Endothelial cell of umbilical vein (primary cell): ENCODE results near the gene NGLY1. TPM values are rescaled to one million over a fixed set of nuclear protein-coding genes. Genes with fewer than 3 reads are reported as not detected.
A peak's percentile ranks its signal among the peaks of the same experiment; 100 is the strongest.

ENCODE experiments used
- BruUV-seq: library from RNA; stranded (reverse); fragments of 400-500 nt; replicated peaks from 2 replicates; lab custom pipeline; 2021; lab: Mats Ljungman, UMichigan
- CTCF ChIA-PET: fragments of 300-600, 350-600 bp; sonication (Branson Sonifier 250); formaldehyde crosslinking; loops from one replicate; lab custom pipeline; 2021; ENCODE audit warnings: antibody characterized with exemption, inconsistent platforms; lab: Charles Lee
- POLR2A ChIA-PET: fragments of 300-600, 350-600 bp; sonication (Branson Sonifier 250); formaldehyde crosslinking; loops from one replicate; lab custom pipeline; 2021; ENCODE audit warnings: antibody characterized with exemption, inconsistent platforms; lab: Charles Lee
- DNase-seq: peaks from one replicate; pipeline ENCODE4 v3.0.0-alpha.2; 2011; ENCODE audit warnings: low read depth, low spot score
- FAIRE-seq: peaks from 2 replicates; lab custom pipeline; 2011; peaks lifted over from hg19 to GRCh38; lab: Jason Lieb, UNC
- H2AFZ ChIP-seq: 2 replicates; pipeline ENCODE4 v1.6.0; 2012; ENCODE audit warnings: low read depth, low read length, control low read depth, inconsistent platforms
- H3K27ac ChIP-seq: 2 replicates; pipeline ENCODE4 v1.5.1; 2011; ENCODE audit warnings: low read depth, mild to moderate bottlenecking, control low read depth, low read length, moderate library complexity; ENCODE audit not compliant: insufficient read depth
- H3K27me3 ChIP-seq, 2 experiments: 2 replicates each; pipeline versions ENCODE4 v1.6.0 to v1.6.1; 2011; ENCODE audit warnings: low read length in 2 of 2, mixed read lengths in 1 of 2; ENCODE audit not compliant: control insufficient read depth in 2 of 2, insufficient read depth in 2 of 2
- H3K36me3 ChIP-seq, 2 experiments: 2 replicates in 1 of 2; 3 replicates in 1 of 2; pipeline ENCODE4 v1.5.1; 2011; ENCODE audit warnings: low read length in 2 of 2, mild to moderate bottlenecking in 1 of 2, moderate library complexity in 1 of 2; ENCODE audit not compliant: control insufficient read depth in 2 of 2, insufficient read depth in 2 of 2; ENCODE audit errors: extremely low read depth in 1 of 2
- H3K4me1 ChIP-seq: 3 replicates; pipeline ENCODE4 v1.5.1; 2011; ENCODE audit warnings: mild to moderate bottlenecking, low read length; ENCODE audit not compliant: control insufficient read depth, insufficient read depth; ENCODE audit errors: extremely low read depth
- H3K4me2 ChIP-seq: 2 replicates; pipeline ENCODE4 v1.6.1; 2011; ENCODE audit warnings: low read length, control low read depth, mixed read lengths; ENCODE audit not compliant: insufficient read depth
- H3K4me3 ChIP-seq, 3 experiments: fragments of 200-600 bp in 1 of 3; sonication (generic), shearing (Covaris generic) in 1 of 3; replicated peaks in 1 of 3; 2 replicates each; pipeline ENCODE4 v1.5.1; 2011 to 2016; ENCODE audit warnings: control low read depth in 3 of 3, low read length in 3 of 3, mild to moderate bottlenecking in 2 of 3, inconsistent platforms in 1 of 3, low read depth in 1 of 3, moderate library complexity in 1 of 3; ENCODE audit not compliant: insufficient read depth in 1 of 3
- H3K79me2 ChIP-seq: 2 replicates; pipeline ENCODE4 v1.6.0; 2012; ENCODE audit warnings: low read length, inconsistent platforms; ENCODE audit not compliant: control insufficient read depth, insufficient read depth
- H3K9ac ChIP-seq: replicated peaks from 2 replicates; pipeline ENCODE3; 2011; ENCODE audit warnings: low read length, control low read depth; ENCODE audit not compliant: insufficient read depth; ENCODE audit errors: extremely low read depth
- H3K9me1 ChIP-seq: replicated peaks from 3 replicates; pipeline ENCODE4 v1.6.0; 2011; ENCODE audit warnings: mild to moderate bottlenecking, low read length; ENCODE audit not compliant: control insufficient read depth, insufficient read depth; ENCODE audit errors: extremely low read depth
- H3K9me3 ChIP-seq: replicated peaks from 2 replicates; pipeline ENCODE4 v1.5.1; 2012; ENCODE audit warnings: low read length, inconsistent platforms; ENCODE audit not compliant: control insufficient read depth, insufficient read depth
- H4K20me1 ChIP-seq: replicated peaks from 2 replicates; pipeline ENCODE3; 2011; ENCODE audit warnings: mild to moderate bottlenecking, low read length; ENCODE audit not compliant: control insufficient read depth, insufficient read depth; ENCODE audit errors: extremely low read depth
- EZH2 ChIP-seq: IDR thresholded peaks from 2 replicates; pipeline ENCODE4 v1.6.1; 2012; ENCODE audit warnings: borderline replicate concordance, low read depth, mild to moderate bottlenecking, moderate library complexity, low read length, inconsistent platforms; ENCODE audit not compliant: severe bottlenecking
- FOS ChIP-seq: IDR thresholded peaks from 2 replicates; pipeline ENCODE4 v1.6.1; 2011; ENCODE audit warnings: mild to moderate bottlenecking, low read length, moderate library complexity, borderline replicate concordance; ENCODE audit not compliant: insufficient read depth
- GATA2 ChIP-seq: IDR thresholded peaks from 2 replicates; pipeline ENCODE4 v1.7.0; 2011; ENCODE audit warnings: low read depth, mild to moderate bottlenecking, moderate library complexity, mixed read lengths, low read length; ENCODE audit not compliant: insufficient read length, insufficient read depth
- JUN ChIP-seq: IDR thresholded peaks from 2 replicates; pipeline ENCODE4 v1.6.1; 2011; ENCODE audit warnings: borderline replicate concordance, low read depth; ENCODE audit not compliant: insufficient read length, insufficient read depth
- POLR2A ChIP-seq: IDR thresholded peaks from 2 replicates; pipeline ENCODE4 v1.6.1; 2012; ENCODE audit warnings: low read depth, mild to moderate bottlenecking, control low read depth, low read length
- POLR2AphosphoS5 ChIP-seq: IDR thresholded peaks from 2 replicates; pipeline ENCODE4 v1.6.1; 2012; ENCODE audit warnings: low read depth, mild to moderate bottlenecking, control low read depth, low read length, moderate library complexity; ENCODE audit not compliant: insufficient read depth
- dilution Hi-C: fragments of 300-500 bp; cut with MboI; formaldehyde crosslinking; loops from one replicate; pipeline ENCODE4 v1.15.0; 2019; ENCODE audit warnings: low sequenced_read_pairs; ENCODE audit not compliant: extremely low pct_ligation_motif_present
- intact Hi-C: fragments of 100-400 bp; cut with micrococcal nuclease; formaldehyde crosslinking; loops from one replicate; pipeline ENCODE4 v1.10.0; 2022
- polyA plus RNA-seq, 4 experiments: library from polyadenylated mRNA; depleted of rRNA in 3 of 4; stranded (reverse) in 3 of 4; unstranded in 1 of 4; fragments of >200 nt; gene quantifications; 2 replicates each; pipeline versions ENCODE4 v1.2.1 to v1.2.3, GENCODE V29; 2011 to 2012; ENCODE audit warnings: missing spikeins in 1 of 4
- total RNA-seq: library from RNA; stranded (reverse); gene quantifications from 2 replicates; pipeline ENCODE4 v1.2.3, GENCODE V29; 2021
- TF ChIP-seq, protein P1 (sequence below): IDR thresholded peaks from 2 replicates; pipeline ENCODE4 v1.6.1; 2011; ENCODE audit not compliant: insufficient read depth, insufficient read length

The NGLY1 gene
- total and polyA plus RNA-seq, 2 donors (not counting 3 experiments of a cell fraction or from before 2014, with no cell fraction given), result 5.3 to 29.6 TPM

DNA sequence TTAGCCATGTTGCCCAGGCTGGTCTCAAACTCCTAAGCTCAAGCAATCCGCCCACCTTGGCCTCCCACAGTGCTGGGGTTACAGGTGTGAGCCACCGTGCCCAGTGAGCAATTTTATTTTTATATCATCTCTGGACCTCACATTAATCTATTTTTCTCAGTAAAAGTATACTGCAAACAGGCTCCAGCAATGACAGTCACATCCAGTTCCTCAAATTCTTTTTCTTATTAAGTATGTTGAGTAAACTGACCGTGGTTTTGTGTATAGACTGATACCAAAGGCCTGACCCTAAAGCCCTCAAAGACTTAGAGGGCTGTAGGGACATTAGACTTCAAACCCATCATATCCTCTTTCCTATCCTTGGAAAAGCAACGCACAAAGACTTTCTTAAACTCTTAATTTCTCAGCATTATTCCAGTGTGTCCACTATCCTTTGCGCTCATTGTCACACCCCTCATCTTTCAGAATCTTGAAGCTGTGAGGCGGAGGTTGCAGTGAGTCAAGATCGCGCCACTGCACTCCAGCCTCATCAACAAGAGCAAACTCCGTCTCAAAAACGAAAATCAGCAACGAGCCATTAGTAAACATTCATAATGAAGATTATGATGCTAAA is 2.0 kb downstream of the NGLY1 start:
- no peak overlapping the region for H3K9ac ChIP-seq
- no peak overlapping the region for H3K27ac ChIP-seq
- no TSS peak for BruUV-seq
- FAIRE-seq, result peak; percentile 38
- no peaks in the 10 kb centered on the region for H4K20me1 ChIP-seq
- CTCF ChIA-PET, result interaction anchor here (0.9 kb wide), 1 partner anchor 133 kb away, joined by 3 read pairs; no protein-coding TSS in a partner anchor
- H3K79me2 ChIP-seq, result peaks cover 19% of the 10 kb centered on the region
- peaks cover 2 to 5% of the 10 kb centered on the region in 2 experiments for H3K36me3 ChIP-seq
- POLR2A ChIA-PET, result no interaction called here
- no peak overlapping the region for H2AFZ ChIP-seq
- peaks cover 13% of the 10 kb centered on the region for H3K4me1 ChIP-seq
- TF ChIP-seq POLR2A (no peak), POLR2AphosphoS5 (no peak), JUN (no peak), GATA2 (no peak), FOS (no peak), EZH2 (no peak)
- TF ChIP-seq, protein P1, sequence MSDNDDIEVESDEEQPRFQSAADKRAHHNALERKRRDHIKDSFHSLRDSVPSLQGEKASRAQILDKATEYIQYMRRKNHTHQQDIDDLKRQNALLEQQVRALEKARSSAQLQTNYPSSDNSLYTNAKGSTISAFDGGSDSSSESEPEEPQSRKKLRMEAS, result no peak
- no peaks in the 10 kb centered on the region for H3K27me3 ChIP-seq
- intact Hi-C loops (loop anchor here (5.0 kb wide), 1 partner anchor 349 kb away; no protein-coding TSS in a partner anchor), dilution Hi-C loops (no loop called here)
- no peak for DNase-seq
- no peaks in the 10 kb centered on the region for H3K9me1 ChIP-seq
- H3K9me3 ChIP-seq, result no peaks in the 10 kb centered on the region
- no peak overlapping the region for H3K4me2 ChIP-seq
- no peak overlapping the region for H3K4me3 ChIP-seq
